GM19467 (cell line): ENCODE data around the gene C1orf216.
"Not testable (repeated sequence)": the region's sequence is repeated elsewhere in the genome, so short reads cannot be mapped to it uniquely, and the experiment has no call there.

Source experiments
- ATAC-seq: cut with Tn5 transposase; IDR thresholded peaks from one replicate; pipeline ENCODE4 v1.9.1; 2021; ENCODE audit warnings: mild to moderate bottlenecking, moderate library complexity; ENCODE audit not compliant: unreplicated experiment

Gene C1orf216

DNA sequence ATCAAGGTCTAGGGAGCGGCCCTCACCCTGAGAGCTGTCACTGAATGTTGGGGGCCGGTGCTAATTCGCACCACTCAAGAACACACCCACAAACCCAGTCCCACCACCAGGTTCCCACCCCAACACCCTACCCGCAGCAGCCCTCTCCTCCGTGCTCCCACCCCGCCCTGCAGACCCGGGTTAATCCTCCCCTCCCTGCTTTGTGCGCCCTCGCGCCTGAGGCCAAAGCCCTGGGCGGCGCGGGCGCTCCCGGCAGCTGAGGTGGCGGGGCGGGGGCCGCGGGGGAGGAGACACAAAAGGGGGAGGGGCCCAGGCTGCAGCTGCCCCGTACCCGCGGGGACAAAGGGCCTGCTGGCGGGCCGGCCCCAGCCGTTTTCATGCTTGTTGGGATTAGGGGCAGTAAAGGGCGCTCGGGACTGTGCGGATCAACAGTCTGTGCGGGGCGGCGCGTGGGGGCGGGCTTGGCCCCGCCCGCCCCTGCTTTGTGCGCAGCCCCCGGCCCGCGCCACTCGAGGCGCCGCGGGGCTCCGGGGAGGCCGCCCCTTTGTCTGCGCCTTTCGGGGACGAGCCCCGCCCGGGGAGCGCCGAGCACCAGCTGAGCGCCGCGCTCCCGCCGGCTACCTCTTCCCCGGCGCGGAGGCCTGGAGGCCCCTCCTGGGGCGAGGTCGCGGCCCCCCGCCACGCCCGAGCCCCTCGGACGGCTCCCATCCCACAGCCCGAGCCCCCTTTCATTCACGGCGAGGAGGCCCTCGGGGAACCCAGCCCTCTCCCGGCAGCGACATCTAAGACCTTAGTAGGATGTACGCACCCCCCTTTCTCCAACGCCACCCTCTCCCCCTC lies 10.9 kb downstream of the C1orf216 start:
- no peak for ATAC-seq

DNA sequence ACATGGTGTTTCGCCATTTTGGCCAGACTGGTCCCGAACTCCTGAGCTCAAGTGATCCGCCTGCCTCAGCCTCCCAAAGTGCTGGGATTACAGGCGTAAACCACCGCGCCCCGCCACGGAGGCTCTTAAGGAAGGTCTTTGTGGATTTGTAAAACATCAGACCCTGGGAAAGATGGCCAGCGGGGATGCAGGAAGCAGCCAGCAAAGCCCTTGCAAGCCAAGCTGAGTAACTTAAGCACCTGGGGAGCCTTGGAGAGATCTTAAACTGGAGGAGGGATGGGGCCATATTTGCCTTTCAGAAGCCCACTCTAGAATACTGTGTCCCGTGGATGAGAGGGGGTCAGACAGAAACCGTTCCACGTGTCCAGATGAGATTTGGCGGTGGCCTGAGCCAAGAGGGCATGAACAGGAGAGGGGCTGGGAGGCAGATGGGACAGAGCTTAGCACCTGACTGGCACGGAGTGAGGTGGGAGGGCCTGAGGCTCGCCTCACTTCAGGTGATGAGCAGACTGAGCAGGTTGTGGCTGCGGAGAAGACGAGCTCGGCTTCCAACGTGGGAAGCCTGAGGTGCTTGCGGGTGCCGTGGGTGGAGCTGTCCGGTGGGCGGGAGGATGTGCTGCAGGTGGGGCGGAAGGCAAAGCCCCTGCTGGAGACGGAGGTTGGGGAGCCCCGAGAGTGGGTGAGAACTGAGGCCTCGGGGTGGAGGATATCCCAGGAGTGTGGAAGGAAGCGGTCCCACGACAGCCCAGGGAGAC lies 11.7 kb downstream of the C1orf216 start:
- ATAC-seq = no peak

DNA sequence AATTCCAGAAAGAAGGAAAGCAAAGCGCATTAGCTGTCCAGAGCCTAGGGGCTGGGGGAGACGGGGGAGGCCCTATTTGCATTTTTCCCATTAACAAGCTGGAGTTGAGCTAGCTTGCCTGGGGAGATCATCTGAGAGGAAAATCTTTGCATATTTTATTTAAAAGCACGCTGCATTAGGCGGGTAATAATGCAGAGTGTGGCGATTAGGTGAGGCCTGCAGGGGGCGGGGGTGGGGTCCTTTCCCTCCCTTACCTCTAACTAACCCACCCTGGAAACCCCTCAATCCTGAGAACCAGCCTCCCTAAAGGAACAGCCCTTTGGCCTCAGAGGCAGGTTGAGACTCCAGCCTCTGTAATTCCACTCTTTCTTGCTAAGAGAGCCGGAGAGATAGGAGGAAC lies 16.2 kb downstream of the C1orf216 start:
- ATAC-seq = no peak

DNA sequence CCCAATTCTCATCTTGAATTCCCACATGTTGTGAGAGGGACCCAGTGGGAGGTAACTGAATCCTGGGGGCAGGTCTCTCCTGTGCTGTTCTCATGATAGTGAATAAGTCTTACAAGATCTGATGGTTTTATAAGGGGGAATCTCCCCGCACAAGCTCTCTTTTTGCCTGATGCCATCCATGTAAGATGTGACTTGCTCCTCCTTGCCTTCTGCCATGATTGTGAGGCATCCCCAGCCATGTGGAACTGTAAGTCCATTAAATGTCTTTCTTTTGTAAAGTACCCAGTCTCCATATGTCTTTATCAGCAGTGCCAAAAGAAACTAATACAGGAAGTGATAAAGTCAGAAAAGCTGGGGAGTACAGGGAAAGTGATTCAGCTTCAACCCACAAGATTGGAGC lies 19.5 kb downstream of the C1orf216 start:
- ATAC-seq = not testable (repeated sequence)

DNA sequence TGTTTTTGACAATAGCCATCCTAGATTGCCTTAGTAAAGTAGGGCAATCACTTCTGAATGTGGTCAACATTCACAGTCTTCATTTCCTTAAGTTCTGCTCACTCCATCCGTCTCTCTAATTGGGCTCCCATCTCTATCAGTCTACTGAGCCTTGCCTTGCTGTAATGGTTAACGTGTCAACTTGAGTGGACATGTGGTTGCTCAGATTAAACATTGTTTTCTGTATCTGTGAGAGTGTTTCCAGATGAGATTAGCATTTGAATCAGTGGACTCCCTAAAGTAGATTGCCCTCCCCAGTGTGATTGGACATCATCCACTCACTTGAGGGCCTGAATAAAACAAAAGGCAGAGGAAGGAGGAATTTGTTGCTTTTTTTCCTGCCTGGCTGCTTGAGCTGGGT lies 26.4 kb downstream of the C1orf216 start:
- ATAC-seq = no peak

DNA sequence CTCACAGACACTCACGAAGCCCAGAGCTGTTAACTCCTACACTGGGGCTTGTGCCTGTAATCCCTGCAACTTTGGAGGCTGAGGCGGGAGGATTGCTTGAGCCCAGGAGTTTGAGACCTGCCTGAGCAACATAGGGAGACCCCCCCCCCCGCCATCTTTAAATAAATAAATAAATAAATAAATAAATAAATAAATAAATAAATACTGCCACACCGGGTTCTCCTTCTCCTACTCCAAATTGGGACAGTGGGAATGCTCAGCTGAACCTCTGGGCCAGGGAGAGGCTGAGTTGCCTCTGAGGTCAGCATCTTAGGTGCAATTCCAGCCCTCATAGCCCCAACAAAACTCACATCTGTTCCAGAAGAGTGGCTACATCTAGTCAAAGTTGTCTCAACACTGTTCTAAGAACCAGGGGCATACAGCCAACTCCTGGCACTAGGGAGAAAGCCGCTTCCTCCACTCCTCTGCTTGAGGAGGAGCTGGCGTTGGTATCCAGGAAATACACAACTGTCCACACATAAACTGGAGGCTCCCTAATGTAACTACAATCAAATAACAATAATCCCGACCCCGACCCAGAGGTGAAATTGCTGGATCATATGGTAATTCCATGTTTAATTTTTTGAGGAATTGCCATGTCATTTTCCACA lies 27.0 kb downstream of the C1orf216 start:
- ATAC-seq = no peak

DNA sequence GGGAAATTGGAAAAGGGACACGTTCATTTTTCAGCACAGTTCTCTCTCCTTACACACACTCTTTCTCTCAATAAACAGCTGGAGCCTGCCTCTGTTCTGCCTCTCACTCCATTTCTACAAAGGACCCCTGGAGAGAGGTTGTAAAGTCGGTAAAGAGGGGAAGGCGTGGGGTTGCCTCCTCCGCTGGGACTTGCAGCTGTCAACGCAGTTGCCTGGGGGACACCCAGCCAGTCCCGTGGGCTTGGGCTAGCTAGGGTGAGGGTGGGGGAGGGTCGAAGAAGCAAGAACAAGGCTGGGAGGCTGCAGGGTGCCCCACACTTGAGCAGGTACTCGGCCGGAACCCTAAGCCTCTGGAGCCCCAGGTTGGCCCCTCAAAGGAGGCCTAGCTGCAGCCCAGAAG lies 27.6 kb downstream of the C1orf216 start:
- no peak for ATAC-seq

DNA sequence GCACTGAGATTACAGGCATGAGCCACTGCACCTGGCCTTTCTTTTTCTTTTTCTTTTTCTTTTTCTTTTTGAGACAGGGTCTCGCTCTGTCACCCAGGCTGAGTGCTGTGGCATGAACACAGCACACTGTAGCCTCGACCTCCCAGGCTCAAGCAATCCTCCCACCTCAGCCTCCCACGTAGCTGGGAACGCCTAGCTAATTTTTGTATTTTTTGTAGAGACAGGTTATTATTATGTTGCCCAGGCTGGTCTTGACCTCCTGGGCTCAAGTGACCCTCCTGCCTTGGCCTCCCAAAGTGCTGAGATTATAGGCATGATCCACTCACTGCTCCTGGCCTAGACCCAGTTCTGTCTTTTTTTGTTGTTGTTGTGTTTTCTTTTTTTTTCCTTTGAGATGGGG lies 28.6 kb downstream of the C1orf216 start:
- not testable (repeated sequence) for ATAC-seq

DNA sequence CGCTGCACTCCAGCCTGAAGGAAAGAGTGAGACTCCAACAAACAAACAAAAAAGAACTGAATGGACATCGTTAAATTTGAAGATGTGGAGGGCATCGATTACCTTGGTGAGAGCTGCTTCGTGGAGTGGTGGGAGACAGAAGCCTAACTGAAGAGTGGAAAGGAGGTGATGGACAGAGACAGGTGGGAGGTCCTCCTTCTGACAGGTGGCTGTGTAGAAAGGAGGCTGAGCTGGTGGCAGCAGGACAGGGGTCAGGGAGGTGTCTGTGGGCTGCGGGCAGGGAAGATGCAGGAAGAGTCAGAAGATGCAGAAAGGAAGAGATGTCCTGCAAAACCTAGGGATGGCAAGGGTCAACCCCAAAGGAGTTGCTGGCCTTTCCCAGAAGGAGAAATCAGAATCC lies 30.5 kb downstream of the C1orf216 start:
- no peak for ATAC-seq

DNA sequence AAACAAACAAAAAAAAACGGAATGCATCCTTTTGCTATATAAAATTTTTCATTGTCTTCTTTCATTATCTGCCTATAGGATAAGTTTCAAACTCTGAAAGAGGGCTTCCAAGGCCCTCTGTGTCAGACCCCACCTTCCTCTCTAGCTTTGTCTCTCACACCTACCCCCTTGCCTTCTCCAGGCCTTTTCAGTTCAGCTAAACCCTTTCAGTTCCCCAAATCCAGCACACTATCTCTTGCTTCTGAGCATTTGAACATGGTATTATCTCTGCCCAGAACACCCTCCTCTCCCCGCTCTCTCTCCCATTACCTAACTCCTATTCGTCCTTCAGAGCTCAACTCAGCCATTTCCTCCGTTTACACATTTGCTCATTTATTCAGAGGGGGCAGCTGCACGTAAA lies 35.7 kb downstream of the C1orf216 start:
- ATAC-seq = no peak

DNA sequence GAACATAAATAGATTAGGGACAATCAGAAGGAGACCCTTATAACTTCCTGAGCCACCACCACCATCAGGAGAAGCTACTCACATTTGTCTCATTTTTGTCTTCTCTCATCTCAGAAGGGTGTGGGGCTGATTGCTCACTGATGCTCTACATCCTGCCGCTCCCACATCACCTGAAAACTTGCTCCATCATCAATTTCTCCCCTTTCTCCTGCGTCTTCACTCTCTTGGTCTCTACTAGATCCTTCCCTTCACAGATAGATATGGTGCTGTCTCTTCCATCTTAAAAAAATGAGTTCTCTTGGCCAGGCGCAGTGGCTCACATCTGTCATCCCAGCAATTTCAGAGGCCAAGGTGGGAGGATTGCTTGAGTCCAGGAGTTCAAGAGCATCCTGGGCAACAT lies 38.4 kb downstream of the C1orf216 start:
- no peak for ATAC-seq

DNA sequence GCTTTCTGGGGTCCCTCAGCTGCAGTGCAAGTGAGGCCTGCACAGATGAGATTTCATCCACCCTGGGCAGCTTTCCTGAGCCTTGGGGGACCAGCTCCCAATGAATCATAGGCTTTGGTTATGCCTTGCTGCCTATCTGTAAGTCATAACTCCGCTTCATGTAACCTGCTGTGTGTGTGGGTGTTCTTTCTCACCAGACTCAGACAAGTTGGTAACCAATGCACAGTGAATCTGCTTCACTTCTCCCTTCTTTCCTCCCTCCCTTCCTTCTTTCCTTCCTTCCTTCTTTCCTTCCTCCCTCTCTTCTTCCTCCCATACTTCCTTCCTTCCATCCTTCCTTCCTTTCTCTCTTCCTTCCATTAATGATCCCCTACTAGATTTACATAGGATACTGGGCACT lies 42.9 kb downstream of the C1orf216 start:
- no peak for ATAC-seq

DNA sequence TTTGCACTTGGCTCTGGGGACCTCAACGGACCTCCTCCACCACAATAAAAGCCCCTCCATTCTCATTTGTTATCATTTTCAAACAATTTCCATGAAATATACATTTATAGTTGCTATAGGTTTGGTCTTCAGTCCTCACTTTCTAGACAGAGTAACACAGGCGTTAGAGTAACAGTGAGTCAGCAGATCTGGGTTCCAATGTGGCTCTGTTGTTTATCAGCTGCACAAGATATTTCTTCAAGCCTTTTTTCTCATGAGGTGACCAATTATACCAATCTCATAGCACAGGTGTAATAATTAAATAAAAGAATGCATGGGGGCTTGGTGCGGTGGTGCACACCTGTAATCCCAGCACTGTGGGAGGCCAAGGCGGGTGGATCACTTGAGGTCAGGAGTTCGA lies 44.6 kb downstream of the C1orf216 start:
- no peak for ATAC-seq

DNA sequence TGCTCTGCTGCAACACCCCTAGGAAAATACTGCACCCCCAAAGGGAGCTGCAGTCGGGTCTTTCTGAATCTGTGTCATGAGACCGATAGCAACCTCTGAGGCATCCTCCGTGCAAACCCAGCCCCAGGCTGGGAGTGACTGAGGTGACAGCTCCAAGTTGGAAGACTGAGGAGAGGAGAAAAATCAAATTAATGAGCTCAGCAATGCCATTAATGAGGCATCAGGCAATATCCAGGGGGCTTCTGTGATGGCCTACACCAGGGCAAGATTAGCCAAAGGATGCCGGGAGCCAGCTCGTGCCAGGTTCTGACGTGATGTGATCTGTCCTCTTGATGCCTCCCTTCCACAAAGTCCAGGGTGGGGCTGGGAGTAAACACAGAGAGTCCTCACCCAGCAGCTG lies 46.6 kb downstream of the C1orf216 start:
- no peak for ATAC-seq

DNA sequence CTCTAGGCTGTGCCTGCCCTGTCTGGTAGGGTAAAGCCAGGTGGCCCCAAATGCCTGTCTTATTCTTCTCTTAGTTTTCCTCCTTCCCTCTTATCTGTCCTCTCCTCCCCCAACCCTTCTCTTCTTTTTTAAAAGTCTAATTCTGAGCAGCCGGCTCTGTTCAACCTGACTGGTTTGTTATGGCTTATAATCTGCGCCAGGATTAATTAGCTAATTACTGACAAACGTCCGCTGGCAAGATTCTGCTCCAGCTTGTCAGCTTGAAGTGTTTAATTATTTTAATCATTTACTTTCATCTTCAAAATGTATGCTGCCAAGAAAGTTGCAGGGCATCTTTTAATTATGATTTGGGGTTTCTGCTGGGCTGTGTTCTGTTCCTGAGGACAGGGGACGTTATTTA lies 50.2 kb downstream of the C1orf216 start:
- ATAC-seq = no peak

DNA sequence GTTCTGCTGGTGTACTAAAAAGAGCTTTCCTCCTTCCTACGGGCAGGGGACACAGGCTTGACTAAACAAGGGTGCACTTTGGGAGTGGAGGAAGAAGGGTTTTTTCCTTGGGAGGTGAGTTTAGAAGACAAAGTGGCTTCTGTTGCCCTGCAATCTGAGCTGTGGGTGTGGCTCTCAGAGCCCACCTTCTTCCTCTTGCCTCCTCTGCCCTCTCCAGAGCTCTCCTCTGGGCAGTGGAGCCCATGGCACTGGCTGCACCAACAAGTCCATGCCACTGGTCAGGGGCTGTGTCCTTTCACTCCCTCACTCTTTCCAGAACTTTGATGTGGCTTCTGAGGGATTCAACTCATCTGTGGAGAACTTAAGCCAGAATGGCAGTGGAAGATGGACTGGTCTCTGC lies 51.8 kb downstream of the C1orf216 start:
- ATAC-seq = no peak

DNA sequence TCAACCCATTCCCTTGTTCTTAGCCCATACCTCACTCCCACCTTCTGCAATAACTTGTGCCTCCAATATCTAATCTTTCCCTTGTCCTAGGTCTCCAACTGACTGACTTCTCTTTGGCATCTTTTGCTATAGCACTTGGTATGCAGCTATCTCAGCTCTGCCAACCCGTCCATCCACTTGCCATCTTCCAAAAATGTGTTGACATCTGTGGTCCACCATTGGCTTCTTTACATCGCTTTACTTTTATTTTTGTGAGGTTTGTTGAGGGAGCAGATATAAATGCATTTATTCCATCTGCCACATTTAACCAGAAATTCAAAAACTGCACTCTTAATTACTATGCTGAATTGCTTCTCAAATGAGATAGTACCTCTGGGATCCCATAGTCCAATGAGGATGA lies 52.5 kb downstream of the C1orf216 start:
- ATAC-seq = no peak
